Mesenchymal stem cell (in vitro differentiated cells and primary cell): ENCODE measurements around the gene SLC24A5.

Experiments used
- DNase-seq: peaks from one replicate; pipeline ENCODE4 v3.0.0-alpha.2; 2013
- H2AFZ ChIP-seq: one replicate; pipeline ENCODE4 v1.6.1; 2013; ENCODE audit warnings: low read depth, mild to moderate bottlenecking, control low read depth, inconsistent platforms, low read length, moderate library complexity
- H2AK5ac ChIP-seq: 2 replicates; pipeline ENCODE4 v1.6.1; 2013; ENCODE audit warnings: low read length, moderate library complexity, mild to moderate bottlenecking, inconsistent platforms; ENCODE audit not compliant: severe bottlenecking
- H2BK120ac ChIP-seq: one replicate; pipeline ENCODE4 v1.6.1; 2013; ENCODE audit warnings: low read depth, mild to moderate bottlenecking, inconsistent platforms, low read length, moderate library complexity
- H2BK12ac ChIP-seq, 2 experiments: one replicate each; pipeline ENCODE4 v1.6.1; 2013; ENCODE audit warnings: inconsistent platforms in 2 of 2, low read length in 2 of 2, mild to moderate bottlenecking in 2 of 2, moderate library complexity in 2 of 2, control low read depth in 1 of 2
- H2BK15ac ChIP-seq: one replicate; pipeline ENCODE4 v1.6.1; 2013; ENCODE audit warnings: mild to moderate bottlenecking, low read depth, inconsistent platforms; ENCODE audit not compliant: poor library complexity, severe bottlenecking
- H2BK5ac ChIP-seq: 2 replicates; pipeline ENCODE4 v1.6.1; 2013; ENCODE audit warnings: low read depth, mild to moderate bottlenecking, low read length, control low read depth, inconsistent platforms; ENCODE audit not compliant: poor library complexity, severe bottlenecking
- H3K14ac ChIP-seq, 2 experiments: one replicate each; pipeline ENCODE4 v1.6.1; 2013; ENCODE audit warnings: inconsistent platforms in 2 of 2, low read length in 2 of 2, control low read depth in 1 of 2, mild to moderate bottlenecking in 1 of 2, moderate library complexity in 1 of 2
- H3K18ac ChIP-seq, 2 experiments: one replicate each; pipeline ENCODE4 v1.6.1; 2013; ENCODE audit warnings: inconsistent platforms in 2 of 2, low read length in 2 of 2, control low read depth in 1 of 2, low read depth in 1 of 2, mild to moderate bottlenecking in 1 of 2
- H3K23ac ChIP-seq, 2 experiments: one replicate each; pipeline ENCODE4 v1.6.1; 2013; ENCODE audit warnings: inconsistent platforms in 2 of 2, low read length in 2 of 2, mild to moderate bottlenecking in 2 of 2, moderate library complexity in 2 of 2, control low read depth in 1 of 2
- H3K27ac ChIP-seq: 2 replicates; pipeline ENCODE4 v1.5.1; 2013; ENCODE audit warnings: mild to moderate bottlenecking, moderate library complexity, low read length, control low read depth, inconsistent platforms; ENCODE audit not compliant: poor library complexity, severe bottlenecking
- H3K27me3 ChIP-seq, 2 experiments: 2 replicates each; pipeline versions ENCODE4 v1.6.1 to v1.7.0; 2013; ENCODE audit warnings: low read length in 2 of 2, mild to moderate bottlenecking in 2 of 2, moderate library complexity in 2 of 2, control low read depth in 1 of 2, inconsistent platforms in 1 of 2; ENCODE audit not compliant: control insufficient read depth in 1 of 2, insufficient read depth in 1 of 2
- H3K36me3 ChIP-seq, 2 experiments: 2 replicates each; pipeline versions ENCODE4 v1.6.1 to v1.7.0; 2013; ENCODE audit warnings: low read length in 2 of 2, control low read depth in 1 of 2, inconsistent platforms in 1 of 2, low read depth in 1 of 2, mild to moderate bottlenecking in 1 of 2; ENCODE audit not compliant: insufficient read depth in 2 of 2, control insufficient read depth in 1 of 2
- H3K4ac ChIP-seq, 2 experiments: one replicate each; pipeline ENCODE4 v1.6.1; 2013; ENCODE audit warnings: inconsistent platforms in 2 of 2, low read length in 2 of 2, mild to moderate bottlenecking in 2 of 2, moderate library complexity in 2 of 2, control low read depth in 1 of 2, low read depth in 1 of 2
- H3K4me1 ChIP-seq: 2 replicates; pipeline ENCODE4 v1.6.1; 2013; ENCODE audit warnings: low read depth, low read length, control low read depth; ENCODE audit not compliant: control insufficient read depth, insufficient read depth
- H3K4me2 ChIP-seq: 2 replicates; pipeline ENCODE4 v1.6.1; 2013; ENCODE audit warnings: low read length, mild to moderate bottlenecking, inconsistent platforms; ENCODE audit not compliant: poor library complexity, severe bottlenecking
- H3K4me3 ChIP-seq, 2 experiments: 2 replicates each; pipeline versions ENCODE4 v1.5.1 to v1.7.0; 2013; ENCODE audit warnings: low read length in 2 of 2, mild to moderate bottlenecking in 2 of 2, control low read depth in 1 of 2, low read depth in 1 of 2; ENCODE audit not compliant: insufficient read depth in 1 of 2
- H3K79me1 ChIP-seq: replicated peaks from 2 replicates; pipeline ENCODE4 v1.6.1; 2013; ENCODE audit warnings: mild to moderate bottlenecking, control low read depth, low read length, inconsistent platforms; ENCODE audit not compliant: poor library complexity, severe bottlenecking
- H3K9ac ChIP-seq: 2 replicates; pipeline ENCODE4 v1.7.0; 2013; ENCODE audit warnings: mild to moderate bottlenecking, low read length, moderate library complexity
- H3K9me3 ChIP-seq: 2 replicates; pipeline ENCODE4 v1.7.0; 2013; ENCODE audit warnings: mild to moderate bottlenecking, low read length; ENCODE audit not compliant: control insufficient read depth
- H4K8ac ChIP-seq: one replicate; pipeline ENCODE4 v1.6.1; 2013; ENCODE audit warnings: inconsistent platforms, mild to moderate bottlenecking, low read length, moderate library complexity
- H4K91ac ChIP-seq: one replicate; pipeline ENCODE4 v1.6.1; 2013; ENCODE audit warnings: mild to moderate bottlenecking, low read length, inconsistent platforms
- WGBS: methylation state at CpG from one replicate; pipeline ENCODE4 v1.1.7; 2013; ENCODE audit warnings: mixed read lengths; 5-methylcytosine and 5-hydroxymethylcytosine counted together

The SLC24A5 gene

DNA sequence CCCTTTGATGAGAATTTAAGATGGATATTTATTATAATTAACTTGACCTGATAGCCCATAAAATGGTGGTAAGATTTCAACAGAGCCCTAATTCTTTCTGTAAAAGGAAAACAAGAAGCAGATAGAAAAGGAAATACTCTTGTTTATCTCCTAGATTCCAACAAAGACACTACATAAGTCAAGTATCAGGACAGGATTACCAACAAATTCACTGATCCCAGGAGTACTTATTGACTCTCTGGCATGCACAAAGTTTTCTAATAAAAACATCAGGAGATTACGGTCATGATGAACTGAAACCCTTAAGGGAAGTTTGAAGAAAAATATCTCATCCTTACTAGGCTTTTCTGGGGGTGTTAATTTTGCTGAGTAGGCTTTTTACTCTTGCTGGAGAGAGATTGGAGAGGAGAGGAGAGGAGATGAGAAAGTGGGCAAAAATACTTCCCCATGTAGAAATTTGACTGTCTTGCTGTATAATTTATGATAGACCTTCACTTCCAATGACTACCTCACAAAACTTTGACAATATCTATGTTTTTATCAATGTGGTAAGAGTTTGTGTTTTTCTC is 43.1 kb upstream of the SLC24A5 start:
- DNase-seq = peak; percentile 19
- H3K79me1 ChIP-seq = no peaks in the 10 kb centered on the region
- H3K9me3 ChIP-seq = no peaks in the 10 kb centered on the region
- no peak overlapping the region for H2BK15ac ChIP-seq
- no peak overlapping the region for H3K4me3 ChIP-seq
- no peak overlapping the region for H3K9ac ChIP-seq
- H3K23ac ChIP-seq = no peak overlapping the region
- H3K14ac ChIP-seq = no peak overlapping the region
- peak overlapping the region in 1 of 2 experiments; percentile 30 for H3K4ac ChIP-seq
- no peak overlapping the region for H3K18ac ChIP-seq
- H2BK12ac ChIP-seq = no peak overlapping the region
- no peak overlapping the region for H4K91ac ChIP-seq
- no CpG with 5 or more reads among the region's 1 CpG for WGBS
- H2BK5ac ChIP-seq = no peak overlapping the region
- H3K27me3 ChIP-seq = peaks cover 0 to 47% of the 10 kb centered on the region in 2 experiments
- H3K4me2 ChIP-seq = no peak overlapping the region
- no peak overlapping the region for H4K8ac ChIP-seq
- H3K4me1 ChIP-seq = no peaks in the 10 kb centered on the region
- no peak overlapping the region for H2AFZ ChIP-seq
- no peak overlapping the region for H3K27ac ChIP-seq
- no peak overlapping the region for H2BK120ac ChIP-seq
- H3K36me3 ChIP-seq = no peaks in the 10 kb centered on the region
- no peak overlapping the region for H2AK5ac ChIP-seq

DNA sequence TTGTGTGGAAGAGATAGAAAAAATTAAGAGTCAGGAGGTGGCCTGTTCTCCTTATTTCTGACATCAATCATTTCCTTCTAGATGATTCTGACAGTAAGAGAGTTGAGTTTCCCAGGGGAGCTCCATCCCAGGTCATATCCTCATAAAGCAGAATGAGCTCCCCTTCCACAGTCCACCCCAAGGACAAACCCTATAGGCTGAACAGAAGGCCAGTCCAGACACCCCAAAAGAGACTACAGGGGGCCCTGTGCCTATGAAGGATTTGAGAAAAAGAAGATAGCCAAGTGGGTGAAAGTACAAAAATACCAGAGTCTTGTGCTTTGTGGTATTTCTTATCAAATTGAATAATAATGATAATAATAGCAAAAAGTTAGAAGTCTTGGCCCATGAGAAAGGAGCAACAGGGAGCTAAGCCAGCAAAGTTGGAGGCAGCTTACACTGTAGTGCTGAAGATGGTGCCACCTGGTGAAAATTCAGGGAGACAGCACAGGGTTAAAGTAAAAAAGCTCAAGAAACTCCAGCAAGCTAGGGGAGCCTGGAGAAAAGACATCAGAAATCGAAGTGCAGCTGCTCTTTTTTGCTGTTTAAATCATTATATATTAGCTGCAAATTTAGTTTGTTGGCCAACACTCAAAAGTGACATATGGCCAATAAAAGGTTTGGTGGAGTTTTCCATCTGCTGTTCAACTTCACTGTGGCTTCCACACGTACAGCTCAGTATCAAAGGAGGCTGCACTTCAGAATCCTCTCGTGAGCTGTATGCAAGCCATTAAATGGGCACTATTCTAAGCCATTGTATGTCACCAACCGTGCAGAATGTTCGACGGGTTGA is 35.8 kb upstream of the SLC24A5 start:
- H3K4ac ChIP-seq = no peak overlapping the region
- 78% methylated on average over 6 of the region's 6 CpGs for WGBS

DNA sequence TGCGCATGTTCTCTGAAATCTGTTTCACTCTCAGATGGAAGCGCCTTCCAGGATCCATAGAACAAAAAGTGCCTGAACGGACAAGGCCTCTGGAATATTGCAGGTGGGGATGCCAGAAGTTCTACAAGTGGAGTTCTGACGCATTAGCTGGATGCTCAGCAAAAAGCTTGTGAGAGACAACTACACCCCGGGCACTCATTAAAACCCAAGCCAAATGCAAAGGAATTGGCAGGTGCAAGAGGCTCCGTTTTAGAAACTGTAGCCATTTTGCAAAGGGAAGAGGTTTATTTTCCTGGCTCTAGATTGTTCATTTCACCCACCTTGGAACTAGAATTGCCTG is 35.2 kb upstream of the SLC24A5 start:
- peaks cover 0 to 53% of the 10 kb centered on the region in 2 experiments for H3K27me3 ChIP-seq
- WGBS = 97% methylated on average over 6 of the region's 6 CpGs
- H3K9ac ChIP-seq = no peak overlapping the region
- H2AK5ac ChIP-seq = no peak overlapping the region
- no peak overlapping the region for H2BK120ac ChIP-seq
- no peak overlapping the region for H4K8ac ChIP-seq
- peak overlapping the region in 1 of 2 experiments; percentile 18 for H2BK12ac ChIP-seq
- no peak overlapping the region for H3K27ac ChIP-seq
- peaks cover 1% of the 10 kb centered on the region for H3K4me1 ChIP-seq
- H3K79me1 ChIP-seq = no peaks in the 10 kb centered on the region
- H2BK5ac ChIP-seq = no peak overlapping the region
- no peak overlapping the region for H3K4ac ChIP-seq
- H3K4me2 ChIP-seq = no peak overlapping the region
- H4K91ac ChIP-seq = no peak overlapping the region
- no peak overlapping the region for H3K4me3 ChIP-seq
- no peak for DNase-seq
- no peaks in the 10 kb centered on the region for H3K9me3 ChIP-seq
- no peak overlapping the region for H2AFZ ChIP-seq
- H3K23ac ChIP-seq = no peak overlapping the region
- no peak overlapping the region for H3K14ac ChIP-seq
- H3K36me3 ChIP-seq = no peaks in the 10 kb centered on the region
- no peak overlapping the region for H3K18ac ChIP-seq
- H2BK15ac ChIP-seq = no peak overlapping the region

More for the DNA sequence above, 35.8 kb upstream of the SLC24A5 start:
- no peak overlapping the region for H2BK120ac ChIP-seq
- no peak overlapping the region for H3K27ac ChIP-seq
- H2BK12ac ChIP-seq = peak overlapping the region in 1 of 2 experiments; percentile 18
- peak overlapping the region; percentile 56 for H2AK5ac ChIP-seq
- no peaks in the 10 kb centered on the region for H3K36me3 ChIP-seq
- no peak overlapping the region for H2BK15ac ChIP-seq
- no peak overlapping the region for H3K4me2 ChIP-seq
- H3K4me3 ChIP-seq = no peak overlapping the region
- H2AFZ ChIP-seq = no peak overlapping the region
- no peak overlapping the region for H4K91ac ChIP-seq
- no peaks in the 10 kb centered on the region for H3K79me1 ChIP-seq
- H3K9me3 ChIP-seq = no peaks in the 10 kb centered on the region
- peak; percentile 66 for DNase-seq
- H2BK5ac ChIP-seq = no peak overlapping the region
- H3K27me3 ChIP-seq = peaks cover 0 to 48% of the 10 kb centered on the region in 2 experiments
- H3K23ac ChIP-seq = no peak overlapping the region
- no peak overlapping the region for H4K8ac ChIP-seq
- H3K4me1 ChIP-seq = peaks cover 1% of the 10 kb centered on the region
- H3K9ac ChIP-seq = no peak overlapping the region
- H3K18ac ChIP-seq = no peak overlapping the region
- H3K14ac ChIP-seq = no peak overlapping the region

DNA sequence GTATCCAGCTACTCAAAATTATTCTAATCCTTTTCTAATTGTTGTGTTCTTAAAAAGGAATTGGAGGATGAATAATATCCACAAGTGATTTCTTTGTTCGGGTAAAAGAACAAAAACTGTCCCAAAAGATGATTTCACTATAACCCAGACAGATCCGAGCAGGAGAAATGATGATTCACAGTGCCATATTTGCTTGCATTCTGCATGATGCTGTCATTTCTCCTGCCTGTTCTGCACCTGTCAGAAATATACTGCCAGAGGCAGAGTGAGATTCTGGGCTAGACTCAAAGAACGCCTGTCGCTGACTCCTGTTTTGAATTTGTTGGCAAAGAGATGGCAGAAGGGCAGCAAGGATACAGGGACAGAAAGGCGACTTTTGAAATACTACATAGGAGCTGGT is 34.7 kb upstream of the SLC24A5 start:
- Histone ChIP-seq H3K9ac (no peak overlapping the region), H3K14ac (no peak overlapping the region), H3K9me3 (no peaks in the 10 kb centered on the region), H2BK5ac (no peak overlapping the region), H4K8ac (no peak overlapping the region), H3K27ac (no peak overlapping the region), H2AK5ac (no peak overlapping the region), H3K18ac (no peak overlapping the region), H2BK12ac (no peak overlapping the region), H3K4me2 (no peak overlapping the region), H3K23ac (no peak overlapping the region), H3K4me3 (no peak overlapping the region), H3K36me3 (no peaks in the 10 kb centered on the region), H3K79me1 (no peaks in the 10 kb centered on the region), H2BK120ac (no peak overlapping the region), H2AFZ (no peak overlapping the region), H3K4me1 (peaks cover 1% of the 10 kb centered on the region), H2BK15ac (no peak overlapping the region), H3K27me3 (peaks cover 0 to 57% of the 10 kb centered on the region in 2 experiments), H4K91ac (no peak overlapping the region), H3K4ac (no peak overlapping the region)
- WGBS = 86% methylated on average over 5 of the region's 5 CpGs
- DNase-seq = no peak
